ENCODE data around the gene PTGER1.

DNA sequence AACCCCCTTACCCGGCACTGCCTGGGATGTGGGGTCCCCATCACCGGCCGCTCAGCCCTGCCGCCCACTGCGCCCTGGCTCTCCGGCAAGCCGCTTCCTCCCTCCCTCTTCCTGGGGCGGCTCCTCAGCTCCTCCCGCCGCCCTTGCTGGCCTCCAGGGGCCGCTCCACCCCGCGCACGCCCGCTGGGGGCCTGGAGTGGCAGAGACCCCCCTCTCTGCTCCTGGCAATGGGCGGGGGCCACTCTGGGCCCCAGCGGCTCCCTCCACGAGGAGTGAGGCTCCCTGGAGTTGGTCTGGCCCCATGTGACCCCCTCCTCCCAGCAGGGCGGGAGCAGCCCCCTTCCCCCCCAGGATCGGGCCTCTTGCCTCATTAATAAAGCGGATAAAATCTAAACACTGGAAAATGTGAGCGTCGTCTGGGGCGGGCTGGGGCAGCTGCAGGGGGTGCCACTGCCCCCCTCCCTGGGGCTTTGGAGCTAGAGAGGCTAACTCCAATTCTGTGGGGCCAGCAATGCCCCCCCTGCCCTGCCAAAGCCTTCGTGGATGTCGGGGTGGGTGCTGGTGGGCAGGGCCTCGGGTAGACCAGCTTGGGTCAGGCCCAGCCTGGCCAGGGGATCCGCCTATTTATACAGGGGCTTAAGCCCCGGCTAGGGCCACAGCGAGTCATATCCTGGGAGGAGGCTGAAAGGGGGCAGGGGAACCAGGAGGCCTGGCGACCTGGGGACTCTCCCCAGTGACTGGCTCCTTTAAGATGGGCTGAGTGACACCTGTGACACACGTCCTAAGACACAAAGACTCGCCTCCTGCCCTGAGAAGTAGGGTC lies at the start of gene PTGER1:
- TF ChIP-seq, protein P1, sequence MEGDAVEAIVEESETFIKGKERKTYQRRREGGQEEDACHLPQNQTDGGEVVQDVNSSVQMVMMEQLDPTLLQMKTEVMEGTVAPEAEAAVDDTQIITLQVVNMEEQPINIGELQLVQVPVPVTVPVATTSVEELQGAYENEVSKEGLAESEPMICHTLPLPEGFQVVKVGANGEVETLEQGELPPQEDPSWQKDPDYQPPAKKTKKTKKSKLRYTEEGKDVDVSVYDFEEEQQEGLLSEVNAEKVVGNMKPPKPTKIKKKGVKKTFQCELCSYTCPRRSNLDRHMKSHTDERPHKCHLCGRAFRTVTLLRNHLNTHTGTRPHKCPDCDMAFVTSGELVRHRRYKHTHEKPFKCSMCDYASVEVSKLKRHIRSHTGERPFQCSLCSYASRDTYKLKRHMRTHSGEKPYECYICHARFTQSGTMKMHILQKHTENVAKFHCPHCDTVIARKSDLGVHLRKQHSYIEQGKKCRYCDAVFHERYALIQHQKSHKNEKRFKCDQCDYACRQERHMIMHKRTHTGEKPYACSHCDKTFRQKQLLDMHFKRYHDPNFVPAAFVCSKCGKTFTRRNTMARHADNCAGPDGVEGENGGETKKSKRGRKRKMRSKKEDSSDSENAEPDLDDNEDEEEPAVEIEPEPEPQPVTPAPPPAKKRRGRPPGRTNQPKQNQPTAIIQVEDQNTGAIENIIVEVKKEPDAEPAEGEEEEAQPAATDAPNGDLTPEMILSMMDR (IDR thresholded peaks at IDR 0.05; ENCODE audit: low read depth, low read length, missing input control): no peak
- TF ChIP-seq ZBTB33 (IDR thresholded peaks at IDR 0.05): no peak
- TF ChIP-seq GABPA (IDR thresholded peaks at IDR 0.05 in 1 of 2, conservative IDR thresholded peaks at IDR 0.05 in 1 of 2): no peak
- TF ChIP-seq JUND (IDR thresholded peaks at IDR 0.05): no peak
- no peak for TF ChIP-seq FOXA1 (IDR thresholded peaks at IDR 0.05)
- TF ChIP-seq ATF3 (IDR thresholded peaks at IDR 0.05): no peak
- TF ChIP-seq, protein P2, sequence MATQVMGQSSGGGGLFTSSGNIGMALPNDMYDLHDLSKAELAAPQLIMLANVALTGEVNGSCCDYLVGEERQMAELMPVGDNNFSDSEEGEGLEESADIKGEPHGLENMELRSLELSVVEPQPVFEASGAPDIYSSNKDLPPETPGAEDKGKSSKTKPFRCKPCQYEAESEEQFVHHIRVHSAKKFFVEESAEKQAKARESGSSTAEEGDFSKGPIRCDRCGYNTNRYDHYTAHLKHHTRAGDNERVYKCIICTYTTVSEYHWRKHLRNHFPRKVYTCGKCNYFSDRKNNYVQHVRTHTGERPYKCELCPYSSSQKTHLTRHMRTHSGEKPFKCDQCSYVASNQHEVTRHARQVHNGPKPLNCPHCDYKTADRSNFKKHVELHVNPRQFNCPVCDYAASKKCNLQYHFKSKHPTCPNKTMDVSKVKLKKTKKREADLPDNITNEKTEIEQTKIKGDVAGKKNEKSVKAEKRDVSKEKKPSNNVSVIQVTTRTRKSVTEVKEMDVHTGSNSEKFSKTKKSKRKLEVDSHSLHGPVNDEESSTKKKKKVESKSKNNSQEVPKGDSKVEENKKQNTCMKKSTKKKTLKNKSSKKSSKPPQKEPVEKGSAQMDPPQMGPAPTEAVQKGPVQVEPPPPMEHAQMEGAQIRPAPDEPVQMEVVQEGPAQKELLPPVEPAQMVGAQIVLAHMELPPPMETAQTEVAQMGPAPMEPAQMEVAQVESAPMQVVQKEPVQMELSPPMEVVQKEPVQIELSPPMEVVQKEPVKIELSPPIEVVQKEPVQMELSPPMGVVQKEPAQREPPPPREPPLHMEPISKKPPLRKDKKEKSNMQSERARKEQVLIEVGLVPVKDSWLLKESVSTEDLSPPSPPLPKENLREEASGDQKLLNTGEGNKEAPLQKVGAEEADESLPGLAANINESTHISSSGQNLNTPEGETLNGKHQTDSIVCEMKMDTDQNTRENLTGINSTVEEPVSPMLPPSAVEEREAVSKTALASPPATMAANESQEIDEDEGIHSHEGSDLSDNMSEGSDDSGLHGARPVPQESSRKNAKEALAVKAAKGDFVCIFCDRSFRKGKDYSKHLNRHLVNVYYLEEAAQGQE (IDR thresholded peaks at IDR 0.05): no peak
- no peak for TF ChIP-seq TAF1 (conservative IDR thresholded peaks at IDR 0.05)
- TF ChIP-seq YY1 (IDR thresholded peaks at IDR 0.05): no peak
- TF ChIP-seq RAD21 (IDR thresholded peaks at IDR 0.05): no peak
- no peak for TF ChIP-seq SP1 (IDR thresholded peaks at IDR 0.05)
- TF ChIP-seq EGR1 (IDR thresholded peaks at IDR 0.05; ENCODE audit: low read depth in 2 of 2): no peak
- TF ChIP-seq MAX (IDR thresholded peaks at IDR 0.05): no peak

Data from liver (tissue), 3 donors.